CD14-positive monocyte (primary cell): ENCODE data around the gene TAF4. TPM values are rescaled to one million over a fixed set of nuclear protein-coding genes. Genes with fewer than 3 reads are reported as not detected.

ENCODE experiments used
- DNase-seq, 3 donors: peaks; one replicate each; pipeline ENCODE4 v3.0.0-alpha.2; 2011 to 2022
- H2AFZ ChIP-seq: 2 replicates; pipeline ENCODE4 v1.6.0; 2012; ENCODE audit warnings: mild to moderate bottlenecking, low read depth, low read length, inconsistent platforms; ENCODE audit not compliant: insufficient read depth, poor library complexity, severe bottlenecking
- H3K27ac ChIP-seq, 2 donors: 1 replicate in 1 of 2; 2 replicates in 1 of 2; pipeline ENCODE4 v1.5.1; 2012 to 2013; ENCODE audit warnings: low read length in 2 of 2, control low read depth in 1 of 2, inconsistent platforms in 1 of 2, low read depth in 1 of 2, mild to moderate bottlenecking in 1 of 2
- H3K27me3 ChIP-seq, 2 donors: one replicate each; pipeline versions ENCODE4 v1.6.0 to v1.6.1; 2011 to 2013; ENCODE audit warnings: low read length in 2 of 2; ENCODE audit not compliant: control insufficient read depth in 2 of 2, insufficient read depth in 2 of 2
- H3K36me3 ChIP-seq, 2 donors: replicated peaks in 1 of 2; 1 replicate in 1 of 2; 2 replicates in 1 of 2; pipeline versions ENCODE4 v1.5.1 to v1.6.1; 2012 to 2013; ENCODE audit warnings: low read length in 2 of 2, control low read depth in 1 of 2, inconsistent platforms in 1 of 2, mild to moderate bottlenecking in 1 of 2; ENCODE audit not compliant: insufficient read depth in 2 of 2, control insufficient read depth in 1 of 2
- H3K4me1 ChIP-seq, 2 donors: 1 replicate in 1 of 2; 2 replicates in 1 of 2; pipeline versions ENCODE4 v1.5.1 to v1.6.1; 2012 to 2013; ENCODE audit warnings: low read length in 2 of 2, control low read depth in 1 of 2, inconsistent platforms in 1 of 2, mild to moderate bottlenecking in 1 of 2, moderate library complexity in 1 of 2; ENCODE audit not compliant: insufficient read depth in 2 of 2, control insufficient read depth in 1 of 2
- H3K4me2 ChIP-seq: replicated peaks from 2 replicates; pipeline ENCODE3; 2012; ENCODE audit warnings: low read length, moderate library complexity, mild to moderate bottlenecking; ENCODE audit not compliant: poor library complexity, severe bottlenecking; ENCODE audit errors: extremely low read depth
- H3K4me3 ChIP-seq, 3 experiments: fragments of 200-600 bp in 1 of 3; sonication (generic) in 1 of 3; replicated peaks in 1 of 3; 1 replicate in 2 of 3; 2 replicates in 1 of 3; pipeline ENCODE4 v1.5.1; 2011 to 2013; ENCODE audit warnings: low read length in 3 of 3, mild to moderate bottlenecking in 3 of 3, control low read depth in 2 of 3, low read depth in 2 of 3, inconsistent platforms in 1 of 3, moderate library complexity in 1 of 3
- H3K79me2 ChIP-seq: 2 replicates; pipeline ENCODE4 v1.6.0; 2012; ENCODE audit warnings: mild to moderate bottlenecking, control low read depth, inconsistent platforms, low read length, moderate library complexity; ENCODE audit not compliant: insufficient read depth
- H3K9ac ChIP-seq: 2 replicates; pipeline ENCODE4 v1.6.0; 2017; ENCODE audit warnings: low read length, mild to moderate bottlenecking; ENCODE audit not compliant: insufficient read depth, poor library complexity, severe bottlenecking
- H3K9me3 ChIP-seq, 2 donors: replicated peaks in 1 of 2; 1 replicate in 1 of 2; 2 replicates in 1 of 2; pipeline versions ENCODE4 v1.5.1 to v1.6.1; 2012 to 2013; ENCODE audit warnings: low read length in 2 of 2, control low read depth in 1 of 2; ENCODE audit not compliant: control insufficient read depth in 1 of 2, insufficient read depth in 1 of 2
- H4K20me1 ChIP-seq: 2 replicates; pipeline ENCODE4 v1.6.0; 2012; ENCODE audit warnings: mild to moderate bottlenecking, low read length, control low read depth, moderate library complexity; ENCODE audit not compliant: insufficient read depth
- H3K27ac Mint-ChIP-seq, 7 donors: one replicate each; pipeline ENCODE4 v1.8.0; 2020; ENCODE audit warnings: mild to moderate bottlenecking in 7 of 7, mixed read lengths in 7 of 7, moderate library complexity in 6 of 7, inconsistent platforms in 2 of 7
- H3K27me3 Mint-ChIP-seq, 3 donors: one replicate each; pipeline ENCODE4 v1.8.0; 2021 to 2022; ENCODE audit warnings: low read depth in 3 of 3, mild to moderate bottlenecking in 3 of 3, mixed read lengths in 3 of 3, moderate library complexity in 3 of 3, inconsistent platforms in 1 of 3
- H3K36me3 Mint-ChIP-seq, 2 donors: one replicate each; pipeline ENCODE4 v1.8.0; 2020; ENCODE audit warnings: mixed read lengths in 2 of 2, inconsistent platforms in 1 of 2, mild to moderate bottlenecking in 1 of 2
- H3K4me1 Mint-ChIP-seq: one replicate; pipeline ENCODE4 v1.8.0; 2020; ENCODE audit warnings: mild to moderate bottlenecking, mixed read lengths
- H3K4me3 Mint-ChIP-seq, 2 donors: one replicate each; pipeline ENCODE4 v1.8.0; 2020; ENCODE audit warnings: mild to moderate bottlenecking in 2 of 2, mixed read lengths in 2 of 2, moderate library complexity in 1 of 2
- H3K9me3 Mint-ChIP-seq, 7 donors: one replicate each; pipeline ENCODE4 v1.8.0; 2020 to 2022; ENCODE audit warnings: mixed read lengths in 7 of 7, mild to moderate bottlenecking in 6 of 7, moderate library complexity in 6 of 7, inconsistent platforms in 2 of 7
- CTCF ChIP-seq: fragments of 200-600 bp; IDR thresholded peaks from one replicate; pipeline ENCODE4 v1.8.0; 2022; ENCODE audit warnings: antibody characterized with exemption, mild to moderate bottlenecking
- WGBS: methylation state at CpG from one replicate; pipeline ENCODE4 v1.1.5; 2013; ENCODE audit warnings: missing lambda C conversion rate; ENCODE audit not compliant: insufficient coverage; 5-methylcytosine and 5-hydroxymethylcytosine counted together
- intact Hi-C, 2 donors: fragments of 100-400 bp; cut with micrococcal nuclease; formaldehyde crosslinking; loops; one replicate each; pipeline versions ENCODE4 v1.15.0 to v1.15.1; 2023
- polyA plus RNA-seq, 3 donors: library from polyadenylated mRNA; depleted of rRNA in 1 of 3; unstranded in 2 of 3; stranded (reverse) in 1 of 3; fragments of 300-500 nt in 2 of 3; fragments of >200 nt in 1 of 3; fragmentation: Illumina TruSeq in 2 of 3; gene quantifications; 1 replicate in 2 of 3; 2 replicates in 1 of 3; pipeline ENCODE4 v1.2.3, GENCODE V29; 2012 to 2021

The TAF4 gene
- polyA plus RNA-seq, 3 donors: 0.48 to 14.9 (median 0.99) TPM

- H3K79me2 ChIP-seq: peaks cover 97% of the 10 kb centered on the region
- no peak overlapping the region for H3K27ac Mint-ChIP-seq
- no peak overlapping the region for H3K4me3 ChIP-seq
- H3K36me3 ChIP-seq: peaks cover 0 to 5% of the 10 kb centered on the region in 2 donors
- no peak overlapping the region for H3K9ac ChIP-seq
- no peak for TF ChIP-seq CTCF
- no peak overlapping the region for H3K4me3 Mint-ChIP-seq
- H4K20me1 ChIP-seq: peaks cover 69% of the 10 kb centered on the region
- 96% methylated on average over 3 of the region's 6 CpGs for WGBS
- no peaks in the 10 kb centered on the region for H3K4me1 ChIP-seq
- peaks cover 29 to 43% (median 32%) of the 10 kb centered on the region in 7 donors for H3K9me3 Mint-ChIP-seq
- intact Hi-C loops: no loop called here
- peaks cover 22 to 42% of the 10 kb centered on the region in 2 donors for H3K9me3 ChIP-seq
- no peak overlapping the region for H3K27ac ChIP-seq
- H3K27me3 ChIP-seq: no peaks in the 10 kb centered on the region
- H2AFZ ChIP-seq: no peak overlapping the region
- no peak overlapping the region for H3K4me2 ChIP-seq
- peaks cover 0 to 4% (median 0%) of the 10 kb centered on the region in 3 donors for H3K27me3 Mint-ChIP-seq
- peaks cover 22 to 38% of the 10 kb centered on the region in 2 donors for H3K36me3 Mint-ChIP-seq
- peaks cover 5% of the 10 kb centered on the region for H3K4me1 Mint-ChIP-seq
- DNase-seq: no peak
Observed at GRCh38 chr20:62039738-62040137, 25.9 kb downstream of the TAF4 start.

- Mint-ChIP-seq H3K4me1 (peaks cover 17% of the 10 kb centered on the region), H3K4me3 (no peak overlapping the region), H3K27me3 (no peaks in the 10 kb centered on the region), H3K9me3 (peaks cover 11 to 22% (median 13%) of the 10 kb centered on the region in 7 donors), H3K36me3 (peaks cover 8 to 12% of the 10 kb centered on the region in 2 donors), H3K27ac (peak overlapping the region in 1 of 7 donors; percentile 75)
- H3K4me1 ChIP-seq: no peaks in the 10 kb centered on the region
- H3K27me3 ChIP-seq: no peaks in the 10 kb centered on the region
- H3K4me3 ChIP-seq: no peak overlapping the region
- WGBS: 90% methylated on average over 11 of the region's 13 CpGs
- peaks cover 78% of the 10 kb centered on the region for H4K20me1 ChIP-seq
- H3K27ac ChIP-seq: no peak overlapping the region
- no peaks in the 10 kb centered on the region for H3K36me3 ChIP-seq
- DNase-seq: no peak
- no peak overlapping the region for H2AFZ ChIP-seq
- peaks cover 14 to 16% of the 10 kb centered on the region in 2 donors for H3K9me3 ChIP-seq
- H3K4me2 ChIP-seq: no peak overlapping the region
- TF ChIP-seq CTCF: no peak
- intact Hi-C loops: no loop called here
- H3K9ac ChIP-seq: no peak overlapping the region
- peaks cover 93% of the 10 kb centered on the region for H3K79me2 ChIP-seq
Observed at GRCh38 chr20:62032609-62033368, 32.9 kb downstream of the TAF4 start.
